Germinal center (tissue), 1 donor: ENCODE measurements around the gene EID2B.

Experiments used
- DNase-seq: peaks from one replicate; pipeline ENCODE4 v3.0.0; 2012; ENCODE audit warnings: mixed read lengths, low spot score

Gene EID2B

DNA sequence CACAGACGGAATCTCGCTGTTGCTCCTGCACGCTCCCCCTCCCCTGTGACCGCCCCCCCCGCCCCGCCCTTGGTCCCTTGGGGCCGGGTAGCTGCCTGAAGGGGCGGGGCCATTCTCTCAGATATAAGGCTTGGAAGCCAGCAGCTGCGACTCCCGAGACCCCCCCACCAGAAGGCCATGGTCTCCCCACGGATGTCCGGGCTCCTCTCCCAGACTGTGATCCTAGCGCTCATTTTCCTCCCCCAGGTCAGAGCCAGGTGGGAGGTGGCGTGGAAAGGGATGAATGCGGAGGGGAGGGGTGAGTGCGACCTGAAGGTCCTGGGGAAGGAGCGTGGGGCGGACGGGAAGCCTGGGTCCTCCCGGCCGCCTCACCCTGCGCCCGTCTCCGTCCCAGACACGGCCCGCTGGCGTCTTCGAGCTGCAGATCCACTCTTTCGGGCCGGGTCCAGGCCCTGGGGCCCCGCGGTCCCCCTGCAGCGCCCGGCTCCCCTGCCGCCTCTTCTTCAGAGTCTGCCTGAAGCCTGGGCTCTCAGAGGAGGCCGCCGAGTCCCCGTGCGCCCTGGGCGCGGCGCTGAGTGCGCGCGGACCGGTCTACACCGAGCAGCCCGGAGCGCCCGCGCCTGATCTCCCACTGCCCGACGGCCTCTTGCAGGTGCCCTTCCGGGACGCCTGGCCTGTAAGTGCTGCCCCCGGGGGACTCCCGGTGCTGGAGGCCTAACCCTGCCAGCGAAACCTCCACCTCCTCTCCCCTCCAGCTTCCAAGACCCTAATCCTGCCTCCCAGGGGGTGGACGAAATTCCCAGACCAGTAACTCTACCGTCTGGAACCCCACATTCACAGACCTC is 33.6 kb downstream of the EID2B start, which contains the start of gene DLL3:
DLL3 (plus strand) TSS at position 150 of the 845 bp plus-strand sequence; CDS start at position 178, 28 bp downstream.
- no peak for DNase-seq

DNA sequence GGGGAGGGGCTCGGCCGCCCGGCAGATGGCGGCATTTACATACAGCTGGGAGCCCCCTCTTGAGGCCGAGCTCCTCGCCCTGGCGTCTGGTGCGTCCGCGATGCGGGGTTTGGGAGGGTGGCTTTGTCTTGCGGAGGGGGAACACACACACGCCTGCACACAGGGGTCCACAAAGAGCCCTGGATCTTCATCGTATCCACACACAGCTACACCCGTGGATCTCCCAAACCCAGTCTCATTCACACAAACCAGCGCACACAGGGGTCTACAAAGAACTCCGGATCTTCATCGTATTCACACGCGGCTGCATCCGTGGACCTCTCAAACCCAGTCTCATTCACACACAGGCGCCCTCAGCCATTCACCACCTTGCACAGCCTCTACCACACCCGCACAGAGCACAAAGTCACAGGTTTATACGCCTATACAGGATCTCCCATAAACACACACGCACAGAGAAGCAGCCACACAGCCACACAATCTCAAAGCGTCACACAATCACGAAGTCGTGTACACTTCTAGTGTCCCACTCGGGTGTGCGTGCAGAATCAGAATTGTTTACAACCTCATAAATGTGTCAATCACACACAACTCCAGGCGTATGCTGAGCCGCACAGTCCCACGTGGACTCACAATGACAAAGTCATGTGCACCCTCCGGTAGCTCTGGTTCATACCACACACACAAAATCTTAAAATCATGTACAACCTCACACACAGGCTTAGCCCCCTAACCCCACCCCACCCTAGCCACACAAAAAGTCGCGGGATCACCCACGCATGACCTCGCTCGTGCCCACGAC is 34.5 kb downstream of the EID2B start:
- DNase-seq: no peak

DNA sequence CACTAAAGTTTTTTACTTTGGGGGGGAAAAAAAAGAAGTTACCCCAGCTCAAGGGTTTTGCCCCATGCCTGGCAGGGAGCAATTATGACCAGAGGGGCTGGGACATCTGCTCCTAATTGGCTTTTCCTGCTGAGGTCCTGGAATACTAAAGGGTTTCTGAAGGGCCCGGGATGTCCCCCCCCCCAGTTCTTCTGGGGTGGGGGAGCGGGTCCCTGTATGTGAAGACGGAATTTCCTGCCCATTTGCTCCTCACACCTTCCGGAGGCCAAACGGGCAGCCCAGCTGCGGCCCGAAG is 35.0 kb downstream of the EID2B start:
- no peak for DNase-seq

DNA sequence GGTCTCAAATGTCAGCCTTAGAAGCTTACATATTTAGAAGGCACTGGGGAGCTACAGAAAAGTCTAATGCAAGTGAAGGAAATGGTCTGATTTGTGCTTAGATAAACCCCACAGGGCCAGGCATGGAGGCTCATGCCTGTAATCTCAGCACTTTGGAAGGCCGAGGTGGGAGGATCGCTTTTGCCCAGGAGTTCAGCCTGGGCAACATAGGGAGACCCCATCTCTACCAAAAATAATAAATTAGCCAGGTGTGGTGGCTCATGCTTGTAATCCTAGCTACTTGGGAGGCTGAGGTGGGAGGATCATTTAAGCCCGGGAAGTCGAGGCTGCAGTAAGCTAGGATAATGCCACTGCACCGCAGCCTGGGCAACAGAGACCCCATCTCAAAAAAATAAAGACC is 36.6 kb downstream of the EID2B start:
- no peak for DNase-seq

DNA sequence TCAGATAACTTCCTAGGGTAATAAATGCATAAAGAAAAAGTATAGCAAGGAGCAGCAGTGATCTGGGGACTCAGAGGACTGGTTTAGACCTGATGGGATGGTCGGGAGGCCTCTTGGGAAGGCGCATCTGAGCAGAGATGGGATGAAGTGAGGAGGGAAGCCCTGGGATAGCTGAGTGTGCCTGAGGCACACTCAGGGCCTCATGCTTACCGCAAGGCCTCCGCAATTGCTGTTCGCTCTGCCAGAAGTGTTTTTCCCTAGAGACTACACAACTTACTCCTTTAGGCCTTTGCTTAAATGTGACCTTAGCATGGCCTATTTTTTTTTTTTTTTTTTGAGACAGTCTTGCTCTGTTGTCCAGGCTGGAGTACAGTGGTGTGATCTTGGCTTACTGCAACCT is 38.0 kb downstream of the EID2B start:
- DNase-seq: no peak

DNA sequence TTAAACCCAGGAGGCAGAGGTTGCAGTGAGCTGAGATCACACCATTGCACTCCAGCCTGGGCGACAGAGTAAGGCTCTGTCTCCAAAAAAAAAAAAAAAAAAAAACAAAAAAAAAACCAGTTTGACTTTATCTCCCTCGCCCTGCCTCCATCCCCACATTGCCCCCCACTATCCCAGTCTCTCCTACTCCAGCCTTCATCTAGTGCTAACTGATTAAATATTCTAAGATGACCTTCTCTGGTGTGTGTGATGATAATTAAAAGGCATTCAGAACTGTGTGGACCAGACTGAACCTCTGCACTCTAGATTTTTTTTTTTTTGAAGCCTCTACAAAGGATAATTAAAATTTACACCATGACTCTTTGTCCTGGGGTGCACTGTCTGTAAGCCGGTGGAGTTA is 39.9 kb downstream of the EID2B start:
- DNase-seq: no peak

DNA sequence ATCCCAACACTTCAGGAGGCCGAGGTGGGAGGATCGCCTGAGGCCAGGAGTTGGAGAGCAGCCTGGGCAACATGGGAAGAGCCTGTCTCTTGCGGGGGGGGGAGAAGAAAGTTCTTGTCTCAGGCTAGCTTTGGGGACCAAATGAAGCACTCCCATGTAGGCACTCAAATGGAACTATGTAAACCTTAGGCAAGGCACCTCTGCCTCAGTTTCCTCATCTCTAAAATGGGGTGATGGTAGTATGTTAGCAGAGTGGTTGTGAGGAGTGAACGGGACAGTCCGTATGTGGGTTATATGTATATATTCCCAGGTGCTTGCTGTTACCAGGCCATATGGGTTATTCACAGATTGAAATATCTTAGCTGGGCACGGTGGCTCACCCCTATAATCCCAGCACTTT is 40.4 kb downstream of the EID2B start:
- no peak for DNase-seq

DNA sequence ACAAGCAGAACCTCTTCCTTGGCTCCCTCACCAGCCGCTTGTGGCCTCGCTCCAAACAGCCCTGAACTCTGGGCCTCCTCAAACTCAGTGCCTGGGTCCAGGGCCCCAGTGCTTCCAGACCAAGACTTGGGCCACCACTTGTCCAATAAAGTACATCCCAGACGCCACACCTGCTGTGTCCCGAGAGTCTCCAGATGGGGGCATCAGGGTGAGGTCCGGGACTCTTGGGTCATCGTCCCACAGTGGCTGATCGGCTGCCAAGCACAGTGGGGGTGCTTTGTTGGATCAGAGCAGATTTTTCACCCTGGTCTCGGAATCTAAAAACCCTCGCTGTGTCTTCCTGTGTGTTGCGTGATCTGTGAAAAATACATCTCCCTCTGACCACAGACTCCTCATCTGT is 42.9 kb downstream of the EID2B start:
- DNase-seq: no peak

DNA sequence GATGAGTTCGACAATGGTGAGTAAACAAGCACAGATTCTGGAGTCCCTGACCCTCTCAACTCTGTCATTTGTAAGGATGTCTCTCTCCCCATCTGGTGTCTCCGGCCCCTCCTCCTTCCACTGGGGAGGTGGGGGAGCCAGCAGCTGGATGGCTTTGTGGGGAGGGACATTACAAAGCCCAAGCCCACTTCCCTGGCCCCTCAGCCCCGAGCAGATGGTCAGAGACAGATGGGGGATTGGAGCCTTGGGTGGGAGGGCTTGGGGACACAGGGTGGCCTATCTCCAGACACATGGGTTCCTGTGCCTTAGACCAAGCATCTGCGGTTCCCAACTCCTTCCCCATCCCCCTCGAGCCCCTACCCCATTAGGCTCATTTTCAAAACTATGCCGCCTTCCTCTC is 49.5 kb downstream of the EID2B start:
- no peak for DNase-seq

DNA sequence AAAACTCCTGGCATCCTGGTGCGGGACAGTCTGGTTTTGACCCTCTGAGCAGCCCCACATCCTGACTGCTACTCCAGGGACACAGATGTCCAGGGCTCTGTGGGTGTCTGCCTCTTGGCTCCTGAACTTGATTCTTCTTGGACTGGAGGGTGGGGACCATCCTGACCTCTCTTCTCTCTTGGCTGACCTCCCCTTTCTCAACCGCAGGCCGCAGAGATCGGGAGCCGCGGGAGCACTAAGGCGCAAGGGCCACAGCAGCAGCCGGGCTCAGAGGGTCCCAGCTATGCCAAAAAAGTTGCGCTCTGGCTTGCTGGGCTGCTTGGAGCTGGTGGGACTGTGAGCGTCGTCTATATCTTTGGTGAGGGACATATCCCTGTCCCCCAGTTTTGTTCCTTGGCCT is 51.0 kb downstream of the EID2B start:
- no peak for DNase-seq

DNA sequence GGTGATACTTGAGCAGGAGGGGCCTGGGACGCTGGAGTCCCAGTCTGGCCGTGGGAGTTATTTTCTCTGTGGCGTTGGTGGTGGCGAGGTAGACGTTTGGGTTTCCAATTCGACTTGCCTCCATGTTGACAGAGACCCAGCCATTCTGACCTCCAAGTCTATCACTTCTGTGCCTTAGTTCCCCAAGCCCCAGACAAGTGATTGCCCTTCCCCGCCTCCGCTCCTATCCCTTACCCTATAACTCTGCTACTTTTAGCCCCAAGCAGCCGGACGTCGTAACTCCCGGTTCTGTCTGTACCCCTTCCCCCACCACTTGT is 51.5 kb downstream of the EID2B start:
- DNase-seq: no peak
